Heart left ventricle (tissue), 13 donors: Measurements from ENCODE around the gene C11orf65.

Source experiments
- POLR2A ChIP-seq, 2 donors: fragments of 450-650 bp; IDR thresholded peaks; one replicate each; pipeline ENCODE4 v1.6.1; 2017; ENCODE audit warnings: antibody characterized with exemption in 2 of 2, mild to moderate bottlenecking in 2 of 2, moderate library complexity in 2 of 2
- TF ChIP-seq, protein P1 (sequence below), 12 donors: fragments of 200-600 bp; sonication (generic) in 4 of 12; IDR thresholded peaks; one replicate each; pipeline versions ENCODE4 v1.5.0 to v1.8.0; 2018 to 2022; ENCODE audit warnings: antibody characterized with exemption in 12 of 12, mild to moderate bottlenecking in 5 of 12
- donor health status: ischemic (EF 13 %, LVEDD 7.1; RV severe dilation, severe dysfunction).
- donor health status: DM: no; HTN: yes; CAD: no.
- donor health status: DM: no; HTN: no; CAD: no.
- donor health status: ischemic (EF 25% LVEDD 6.9; RV normal size, moderate dysfunction).
- donor health status: ischemic (EF 25% LVEDD 5.7; RV mildly dilated, moderate dysfunction).
- donor health status: ischemic (EF 35%, LVEDD 5.7; RV mildly dilated, moderate dysfunction).
- donor health status: nonischemic (EF 11% LVEDD 7.7; RV severe dilation, severe dysfunction).
- donor health status: DM: yes; HTN: yes; CAD: no.
- donor health status: PGD.
- donor health status: ischemic (EF 29% LVEDD 5.4; RV normal size, mild dysfunction).
- donor health status: nonischemic (EF 23%, LVEDD 6.1; RV moderate dilation, normal function).

- TF ChIP-seq, protein P1, sequence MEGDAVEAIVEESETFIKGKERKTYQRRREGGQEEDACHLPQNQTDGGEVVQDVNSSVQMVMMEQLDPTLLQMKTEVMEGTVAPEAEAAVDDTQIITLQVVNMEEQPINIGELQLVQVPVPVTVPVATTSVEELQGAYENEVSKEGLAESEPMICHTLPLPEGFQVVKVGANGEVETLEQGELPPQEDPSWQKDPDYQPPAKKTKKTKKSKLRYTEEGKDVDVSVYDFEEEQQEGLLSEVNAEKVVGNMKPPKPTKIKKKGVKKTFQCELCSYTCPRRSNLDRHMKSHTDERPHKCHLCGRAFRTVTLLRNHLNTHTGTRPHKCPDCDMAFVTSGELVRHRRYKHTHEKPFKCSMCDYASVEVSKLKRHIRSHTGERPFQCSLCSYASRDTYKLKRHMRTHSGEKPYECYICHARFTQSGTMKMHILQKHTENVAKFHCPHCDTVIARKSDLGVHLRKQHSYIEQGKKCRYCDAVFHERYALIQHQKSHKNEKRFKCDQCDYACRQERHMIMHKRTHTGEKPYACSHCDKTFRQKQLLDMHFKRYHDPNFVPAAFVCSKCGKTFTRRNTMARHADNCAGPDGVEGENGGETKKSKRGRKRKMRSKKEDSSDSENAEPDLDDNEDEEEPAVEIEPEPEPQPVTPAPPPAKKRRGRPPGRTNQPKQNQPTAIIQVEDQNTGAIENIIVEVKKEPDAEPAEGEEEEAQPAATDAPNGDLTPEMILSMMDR (IDR thresholded peaks at IDR 0.05), result no peak
- no peak for TF ChIP-seq POLR2A (IDR thresholded peaks at IDR 0.05)
These were observed 121.6 kb downstream of the C11orf65 start for GRCh38 chr11:108345767-108346166.
